GM19452 (cell line): Measurements from ENCODE around the gene CHN1.

Experiments used
- ATAC-seq: cut with Tn5 transposase; IDR thresholded peaks from one replicate; pipeline ENCODE4 v1.9.1; 2021; ENCODE audit not compliant: unreplicated experiment

The CHN1 gene

GRCh38 chr2:174833737-174834136 is 171.4 kb downstream of the CHN1 start:
- ATAC-seq = no peak

- no peak for ATAC-seq
These were observed 174.6 kb downstream of the CHN1 start for GRCh38 chr2:174830561-174830960.

GRCh38 chr2:174829550-174829949 is 175.6 kb downstream of the CHN1 start:
- ATAC-seq = no peak

GRCh38 chr2:174827371-174828369 is 177.5 kb downstream of the CHN1 start:
- no peak for ATAC-seq

GRCh38 chr2:174826051-174826450 is 179.1 kb downstream of the CHN1 start:
- no peak for ATAC-seq

GRCh38 chr2:174824068-174824467 is 181.1 kb downstream of the CHN1 start:
- no peak for ATAC-seq

- ATAC-seq = no peak
These were observed 183.6 kb downstream of the CHN1 start for GRCh38 chr2:174821628-174822027.

- ATAC-seq = no peak
These were observed 184.8 kb downstream of the CHN1 start for GRCh38 chr2:174820361-174820760.

- no peak for ATAC-seq
These were observed 189.7 kb downstream of the CHN1 start for GRCh38 chr2:174815526-174815925.

- ATAC-seq = no peak
These were observed 193.1 kb downstream of the CHN1 start for GRCh38 chr2:174812037-174812436.

- no peak for ATAC-seq
These were observed 197.2 kb downstream of the CHN1 start for GRCh38 chr2:174807931-174808330.

GRCh38 chr2:174805803-174806202 is 199.4 kb downstream of the CHN1 start:
- no peak for ATAC-seq

- ATAC-seq = no peak
These were observed 202.7 kb downstream of the CHN1 start for GRCh38 chr2:174802459-174802858.

GRCh38 chr2:174800436-174801205 is 204.6 kb downstream of the CHN1 start:
- no peak for ATAC-seq

GRCh38 chr2:174798801-174799200 is 206.4 kb downstream of the CHN1 start:
- ATAC-seq = no peak

- ATAC-seq = no peak
These were observed 207.4 kb downstream of the CHN1 start for GRCh38 chr2:174797781-174798276.

- no peak for ATAC-seq
These were observed 208.8 kb downstream of the CHN1 start for GRCh38 chr2:174796319-174796771.

GRCh38 chr2:174794851-174795374 is 210.3 kb downstream of the CHN1 start:
- no peak for ATAC-seq

- ATAC-seq = no peak
These were observed 212.7 kb downstream of the CHN1 start for GRCh38 chr2:174792309-174793025.

GRCh38 chr2:174791746-174792280 is 213.4 kb downstream of the CHN1 start:
- ATAC-seq = no peak
